Neural progenitor cell (in vitro differentiated cells): ENCODE results near the gene CEACAM6. TPM values are rescaled to one million over a fixed set of nuclear protein-coding genes. Genes with fewer than 3 reads are reported as not detected.

Experiments used
- DNase-seq: peaks from one replicate; pipeline ENCODE4 v3.0.0-alpha.2; 2016; ENCODE audit warnings: low spot score
- H2AFZ ChIP-seq: fragments of 200-600 bp; sonication (generic); replicated peaks from 2 replicates; pipeline ENCODE4 v1.6.1; 2016; ENCODE audit warnings: antibody characterized with exemption
- H3F3A ChIP-seq: fragments of 200-600 bp; sonication (generic); 2 replicates; pipeline ENCODE4 v1.6.1; 2016; ENCODE audit warnings: antibody characterized with exemption, low read depth
- H3K27ac ChIP-seq: fragments of 200-600 bp; sonication (generic); 2 replicates; pipeline ENCODE4 v1.5.1; 2016; ENCODE audit warnings: mild to moderate bottlenecking
- H3K27me3 ChIP-seq: fragments of 200-600 bp; sonication (generic); 2 replicates; pipeline ENCODE4 v1.6.1; 2016; ENCODE audit warnings: mild to moderate bottlenecking, moderate library complexity
- H3K36me3 ChIP-seq: fragments of 200-600 bp; sonication (generic); 2 replicates; pipeline ENCODE4 v1.5.1; 2016
- H3K4me1 ChIP-seq: fragments of 200-600 bp; sonication (generic); 2 replicates; pipeline ENCODE4 v1.6.1; 2016; ENCODE audit warnings: mixed run types
- H3K4me2 ChIP-seq: fragments of 200-600 bp; sonication (generic); 2 replicates; pipeline ENCODE4 v1.6.1; 2016
- H3K4me3 ChIP-seq: fragments of 200-600 bp; sonication (generic); 2 replicates; pipeline ENCODE4 v1.5.1; 2016
- H3K79me2 ChIP-seq: fragments of 200-600 bp; sonication (generic); 2 replicates; pipeline ENCODE4 v1.6.1; 2016; ENCODE audit warnings: low read depth
- H3K9ac ChIP-seq: fragments of 200-600 bp; sonication (generic); 2 replicates; pipeline ENCODE4 v1.6.1; 2016
- H3K9me3 ChIP-seq: fragments of 200-600 bp; sonication (generic); 2 replicates; pipeline ENCODE4 v1.5.1; 2016; ENCODE audit warnings: low read depth
- H4K20me1 ChIP-seq: fragments of 200-600 bp; sonication (generic); 2 replicates; pipeline ENCODE4 v1.6.1; 2016; ENCODE audit warnings: low read depth
- H3K27ac Mint-ChIP-seq: 3 replicates; pipeline ENCODE4 v1.8.0; 2021; ENCODE audit warnings: mixed read lengths
- H3K27me3 Mint-ChIP-seq: 2 replicates; pipeline ENCODE4 v1.8.0; 2022; ENCODE audit warnings: low read depth, mild to moderate bottlenecking, inconsistent platforms, moderate library complexity, mixed read lengths; ENCODE audit not compliant: insufficient read depth
- H3K36me3 Mint-ChIP-seq: 3 replicates; pipeline ENCODE4 v1.8.0; 2021; ENCODE audit warnings: mixed read lengths
- H3K4me1 Mint-ChIP-seq: 3 replicates; pipeline ENCODE4 v1.8.0; 2021; ENCODE audit warnings: mixed read lengths
- H3K4me3 Mint-ChIP-seq: 3 replicates; pipeline ENCODE4 v1.8.0; 2021; ENCODE audit warnings: mild to moderate bottlenecking, moderate library complexity, mixed read lengths
- H3K9me3 Mint-ChIP-seq: 3 replicates; pipeline ENCODE4 v1.8.0; 2020; ENCODE audit warnings: mixed read lengths
- EZH2 ChIP-seq: fragments of 200-600 bp; sonication (generic); IDR thresholded peaks from 2 replicates; pipeline ENCODE4 v1.6.1; 2017; ENCODE audit warnings: antibody characterized with exemption, mild to moderate bottlenecking, moderate library complexity
- EZH2phosphoT487 ChIP-seq: fragments of 200-600 bp; sonication (generic); IDR thresholded peaks from 2 replicates; pipeline ENCODE4 v1.6.1; 2017; ENCODE audit warnings: antibody characterized with exemption
- total RNA-seq: library from RNA; depleted of rRNA; stranded (reverse); fragments of >200 nt; gene quantifications from 2 replicates; pipeline ENCODE4 v1.2.3, GENCODE V29; 2015; ENCODE audit warnings: low replicate concordance
- TF ChIP-seq, protein P1 (sequence below): fragments of 200-600 bp; sonication (generic); IDR thresholded peaks from 2 replicates; pipeline ENCODE4 v1.5.1; 2017; ENCODE audit warnings: antibody characterized with exemption, mild to moderate bottlenecking

Gene CEACAM6
- total RNA-seq, 1 donor from 2014 or later, result not detected

DNA sequence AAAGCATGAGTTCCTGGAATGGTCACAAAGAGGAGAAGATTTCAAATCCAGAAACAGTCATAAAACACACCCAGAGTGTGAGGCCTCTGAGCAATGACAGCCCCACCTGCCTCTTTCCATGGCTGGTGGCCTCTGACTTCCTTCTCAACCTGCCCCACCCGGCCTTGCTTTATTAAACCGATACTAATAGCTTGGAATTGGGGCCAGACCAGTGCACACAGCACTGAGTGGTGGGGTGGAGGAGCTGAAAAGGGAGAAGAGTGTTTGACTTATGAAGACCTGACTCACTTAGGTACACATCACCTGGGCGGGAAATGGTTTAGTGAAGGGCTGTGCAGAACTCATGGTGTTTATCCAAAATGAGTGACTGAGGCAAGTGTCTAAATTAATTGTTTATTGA is 20.7 kb upstream of the CEACAM6 start:
- no peaks in the 10 kb centered on the region for H3K27me3 ChIP-seq
- H3K79me2 ChIP-seq, result no peaks in the 10 kb centered on the region
- H3F3A ChIP-seq, result no peaks in the 10 kb centered on the region
- H3K27ac ChIP-seq, result no peak overlapping the region
- no peak overlapping the region for H3K4me2 ChIP-seq
- no peak for DNase-seq
- Mint-ChIP-seq H3K4me1 (no peaks in the 10 kb centered on the region), H3K27me3 (peaks cover 2% of the 10 kb centered on the region), H3K9me3 (no peaks in the 10 kb centered on the region), H3K4me3 (no peak overlapping the region), H3K27ac (no peak overlapping the region), H3K36me3 (no peaks in the 10 kb centered on the region)
- no peaks in the 10 kb centered on the region for H4K20me1 ChIP-seq
- no peak overlapping the region for H3K4me3 ChIP-seq
- no peak overlapping the region for H2AFZ ChIP-seq
- TF ChIP-seq EZH2 (no peak), EZH2phosphoT487 (no peak)
- TF ChIP-seq, protein P1, sequence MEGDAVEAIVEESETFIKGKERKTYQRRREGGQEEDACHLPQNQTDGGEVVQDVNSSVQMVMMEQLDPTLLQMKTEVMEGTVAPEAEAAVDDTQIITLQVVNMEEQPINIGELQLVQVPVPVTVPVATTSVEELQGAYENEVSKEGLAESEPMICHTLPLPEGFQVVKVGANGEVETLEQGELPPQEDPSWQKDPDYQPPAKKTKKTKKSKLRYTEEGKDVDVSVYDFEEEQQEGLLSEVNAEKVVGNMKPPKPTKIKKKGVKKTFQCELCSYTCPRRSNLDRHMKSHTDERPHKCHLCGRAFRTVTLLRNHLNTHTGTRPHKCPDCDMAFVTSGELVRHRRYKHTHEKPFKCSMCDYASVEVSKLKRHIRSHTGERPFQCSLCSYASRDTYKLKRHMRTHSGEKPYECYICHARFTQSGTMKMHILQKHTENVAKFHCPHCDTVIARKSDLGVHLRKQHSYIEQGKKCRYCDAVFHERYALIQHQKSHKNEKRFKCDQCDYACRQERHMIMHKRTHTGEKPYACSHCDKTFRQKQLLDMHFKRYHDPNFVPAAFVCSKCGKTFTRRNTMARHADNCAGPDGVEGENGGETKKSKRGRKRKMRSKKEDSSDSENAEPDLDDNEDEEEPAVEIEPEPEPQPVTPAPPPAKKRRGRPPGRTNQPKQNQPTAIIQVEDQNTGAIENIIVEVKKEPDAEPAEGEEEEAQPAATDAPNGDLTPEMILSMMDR, result no peak
- H3K4me1 ChIP-seq, result no peaks in the 10 kb centered on the region
- H3K9me3 ChIP-seq, result peaks cover 13% of the 10 kb centered on the region
- no peak overlapping the region for H3K9ac ChIP-seq
- H3K36me3 ChIP-seq, result no peaks in the 10 kb centered on the region

DNA sequence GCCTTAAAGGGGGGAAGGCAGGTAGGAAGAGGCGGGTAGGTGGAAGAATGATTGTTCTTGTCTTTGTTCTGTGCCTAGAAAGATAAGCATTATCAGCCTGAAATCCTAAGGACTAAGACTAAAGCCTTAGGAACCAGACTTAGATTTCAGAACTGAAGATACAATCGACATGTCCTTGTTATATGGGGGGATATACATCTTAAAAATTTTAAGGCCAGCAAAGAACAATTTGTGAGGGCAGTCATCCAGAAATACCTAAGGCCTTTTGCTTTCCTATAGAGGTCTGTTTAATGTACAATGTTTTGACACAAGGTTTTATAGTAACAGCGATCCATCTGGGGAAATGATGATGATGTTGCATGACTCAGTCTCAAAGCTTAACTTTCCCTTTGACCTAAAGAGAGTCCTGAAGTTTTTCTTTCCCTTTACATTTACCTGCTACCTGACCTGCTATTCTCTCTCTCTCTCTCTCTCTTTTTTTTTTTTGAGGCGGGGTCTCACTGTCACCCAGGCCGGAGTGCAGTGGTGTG is 20.2 kb upstream of the CEACAM6 start:
- Mint-ChIP-seq H3K27ac (no peak overlapping the region), H3K27me3 (peaks cover 5% of the 10 kb centered on the region), H3K4me3 (no peak overlapping the region), H3K4me1 (no peaks in the 10 kb centered on the region), H3K9me3 (no peaks in the 10 kb centered on the region), H3K36me3 (no peaks in the 10 kb centered on the region)
- H3K9ac ChIP-seq, result no peak overlapping the region
- no peak overlapping the region for H3K4me2 ChIP-seq
- no peaks in the 10 kb centered on the region for H3F3A ChIP-seq
- no peak overlapping the region for H2AFZ ChIP-seq
- H3K9me3 ChIP-seq, result peaks cover 13% of the 10 kb centered on the region
- H3K79me2 ChIP-seq, result no peaks in the 10 kb centered on the region
- DNase-seq, result no peak
- H3K4me1 ChIP-seq, result no peaks in the 10 kb centered on the region
- no peaks in the 10 kb centered on the region for H4K20me1 ChIP-seq
- no peak overlapping the region for H3K4me3 ChIP-seq
- no peaks in the 10 kb centered on the region for H3K27me3 ChIP-seq
- H3K27ac ChIP-seq, result no peak overlapping the region
- H3K36me3 ChIP-seq, result no peaks in the 10 kb centered on the region
- TF ChIP-seq EZH2, result no peak
- TF ChIP-seq, protein P1, result no peak
- no peak for TF ChIP-seq EZH2phosphoT487

DNA sequence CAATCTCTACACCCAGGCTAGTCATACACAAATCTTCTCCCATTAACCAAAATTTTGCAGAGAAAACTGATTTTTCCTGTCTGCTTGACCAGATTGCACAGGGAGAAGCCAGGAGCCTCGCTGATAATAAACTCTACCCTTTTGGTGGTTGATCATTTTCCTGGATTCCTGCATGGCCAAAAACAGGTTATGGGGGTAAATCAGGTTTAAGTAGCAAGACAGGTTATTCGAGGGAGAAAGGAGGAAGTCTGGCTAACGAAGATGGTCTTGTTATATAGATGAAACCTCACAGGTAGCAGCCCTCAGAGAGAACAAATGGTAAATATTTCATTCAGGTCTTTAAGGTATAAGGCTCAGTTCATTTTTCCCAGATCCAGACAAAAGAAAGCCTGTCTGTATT is 16.0 kb upstream of the CEACAM6 start:
- H3F3A ChIP-seq, result no peaks in the 10 kb centered on the region
- TF ChIP-seq, protein P1, result no peak
- no peak for TF ChIP-seq EZH2
- TF ChIP-seq EZH2phosphoT487, result no peak
- no peak overlapping the region for H3K27ac ChIP-seq
- H3K9ac ChIP-seq, result no peak overlapping the region
- Mint-ChIP-seq H3K27me3 (peaks cover 8% of the 10 kb centered on the region), H3K27ac (no peak overlapping the region), H3K4me3 (no peak overlapping the region), H3K4me1 (no peaks in the 10 kb centered on the region), H3K9me3 (no peaks in the 10 kb centered on the region), H3K36me3 (no peaks in the 10 kb centered on the region)
- H3K79me2 ChIP-seq, result no peaks in the 10 kb centered on the region
- no peaks in the 10 kb centered on the region for H4K20me1 ChIP-seq
- H3K4me3 ChIP-seq, result no peak overlapping the region
- H3K36me3 ChIP-seq, result no peaks in the 10 kb centered on the region
- no peak overlapping the region for H3K4me2 ChIP-seq
- H3K4me1 ChIP-seq, result no peaks in the 10 kb centered on the region
- no peak for DNase-seq
- H3K9me3 ChIP-seq, result peaks cover 13% of the 10 kb centered on the region
- no peaks in the 10 kb centered on the region for H3K27me3 ChIP-seq
- no peak overlapping the region for H2AFZ ChIP-seq
